ENCODE data around the gene KLHL29.

- TF ChIP-seq POLR2A (IDR thresholded peaks at IDR 0.05) (no peak), CTCF (IDR thresholded peaks at IDR 0.05) (no peak)
Measured at GRCh38 chr2:23556929-23557328, 171.9 kb downstream of the KLHL29 start.
